ENCODE measurements around the gene LIPK. TPM values are rescaled to one million over a fixed set of nuclear protein-coding genes. Genes with fewer than 3 reads are reported as not detected.
A peak's percentile ranks its signal among the peaks of the same experiment; 100 is the strongest.

The LIPK gene
- total and polyA plus RNA-seq, 4 donors = not detected

GRCh38 chr10:88791924-88792323, 85.9 kb downstream of the LIPK start:
- no peak overlapping the region for H3K9ac ChIP-seq (ENCODE audit: low read depth in 1 of 2, low read length in 2 of 2)
- no peaks in the 10 kb centered on the region for H3K36me3 ChIP-seq (ENCODE audit: control insufficient read depth in 4 of 4, insufficient read depth in 3 of 4, low read depth in 1 of 4, low read length in 3 of 4)
- H3K4me3 ChIP-seq (ENCODE audit: low read depth in 1 of 3, low read length in 3 of 3) = no peak overlapping the region
- 55% methylated on average over 2 of the region's 2 CpGs for WGBS
- no peaks in the 10 kb centered on the region for H3K9me3 ChIP-seq (ENCODE audit: control insufficient read depth in 4 of 4, low read length in 3 of 4)
- DNase-seq (ENCODE audit: low spot score) = no peak
- no peaks in the 10 kb centered on the region for H3K27me3 ChIP-seq (ENCODE audit: control insufficient read depth in 4 of 4, insufficient read depth in 4 of 4, low read length in 3 of 4)
- TF ChIP-seq RAD21 (IDR thresholded peaks at IDR 0.05) = peak; percentile 69 to 80
- no peak for TF ChIP-seq NR2F2 (IDR thresholded peaks at IDR 0.05)
- TF ChIP-seq, protein P1, sequence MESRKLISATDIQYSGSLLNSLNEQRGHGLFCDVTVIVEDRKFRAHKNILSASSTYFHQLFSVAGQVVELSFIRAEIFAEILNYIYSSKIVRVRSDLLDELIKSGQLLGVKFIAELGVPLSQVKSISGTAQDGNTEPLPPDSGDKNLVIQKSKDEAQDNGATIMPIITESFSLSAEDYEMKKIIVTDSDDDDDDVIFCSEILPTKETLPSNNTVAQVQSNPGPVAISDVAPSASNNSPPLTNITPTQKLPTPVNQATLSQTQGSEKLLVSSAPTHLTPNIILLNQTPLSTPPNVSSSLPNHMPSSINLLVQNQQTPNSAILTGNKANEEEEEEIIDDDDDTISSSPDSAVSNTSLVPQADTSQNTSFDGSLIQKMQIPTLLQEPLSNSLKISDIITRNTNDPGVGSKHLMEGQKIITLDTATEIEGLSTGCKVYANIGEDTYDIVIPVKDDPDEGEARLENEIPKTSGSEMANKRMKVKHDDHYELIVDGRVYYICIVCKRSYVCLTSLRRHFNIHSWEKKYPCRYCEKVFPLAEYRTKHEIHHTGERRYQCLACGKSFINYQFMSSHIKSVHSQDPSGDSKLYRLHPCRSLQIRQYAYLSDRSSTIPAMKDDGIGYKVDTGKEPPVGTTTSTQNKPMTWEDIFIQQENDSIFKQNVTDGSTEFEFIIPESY (IDR thresholded peaks at IDR 0.05) = no peak
- TF ChIP-seq REST (IDR thresholded peaks at IDR 0.05) = no peak
- TF ChIP-seq, protein P2, sequence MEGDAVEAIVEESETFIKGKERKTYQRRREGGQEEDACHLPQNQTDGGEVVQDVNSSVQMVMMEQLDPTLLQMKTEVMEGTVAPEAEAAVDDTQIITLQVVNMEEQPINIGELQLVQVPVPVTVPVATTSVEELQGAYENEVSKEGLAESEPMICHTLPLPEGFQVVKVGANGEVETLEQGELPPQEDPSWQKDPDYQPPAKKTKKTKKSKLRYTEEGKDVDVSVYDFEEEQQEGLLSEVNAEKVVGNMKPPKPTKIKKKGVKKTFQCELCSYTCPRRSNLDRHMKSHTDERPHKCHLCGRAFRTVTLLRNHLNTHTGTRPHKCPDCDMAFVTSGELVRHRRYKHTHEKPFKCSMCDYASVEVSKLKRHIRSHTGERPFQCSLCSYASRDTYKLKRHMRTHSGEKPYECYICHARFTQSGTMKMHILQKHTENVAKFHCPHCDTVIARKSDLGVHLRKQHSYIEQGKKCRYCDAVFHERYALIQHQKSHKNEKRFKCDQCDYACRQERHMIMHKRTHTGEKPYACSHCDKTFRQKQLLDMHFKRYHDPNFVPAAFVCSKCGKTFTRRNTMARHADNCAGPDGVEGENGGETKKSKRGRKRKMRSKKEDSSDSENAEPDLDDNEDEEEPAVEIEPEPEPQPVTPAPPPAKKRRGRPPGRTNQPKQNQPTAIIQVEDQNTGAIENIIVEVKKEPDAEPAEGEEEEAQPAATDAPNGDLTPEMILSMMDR (IDR thresholded peaks at IDR 0.05; ENCODE audit: low read depth, low read length, missing input control) = peak; percentile 46
- TF ChIP-seq HNF4A (conservative IDR thresholded peaks at IDR 0.05) = peak in 1 of 2 donors; percentile 12
- no peak for TF ChIP-seq GABPA (IDR thresholded peaks at IDR 0.05 in 1 of 2, conservative IDR thresholded peaks at IDR 0.05 in 1 of 2)
- no peak for TF ChIP-seq MAX (IDR thresholded peaks at IDR 0.05)
- H3K27ac ChIP-seq (ENCODE audit: low read depth in 1 of 2, low read length in 2 of 2) = no peak overlapping the region
- peaks cover 2 to 8% (median 5%) of the 10 kb centered on the region in 4 donors for H3K4me1 ChIP-seq (ENCODE audit: control insufficient read depth in 4 of 4, insufficient read depth in 4 of 4, low read length in 3 of 4)

DNA sequence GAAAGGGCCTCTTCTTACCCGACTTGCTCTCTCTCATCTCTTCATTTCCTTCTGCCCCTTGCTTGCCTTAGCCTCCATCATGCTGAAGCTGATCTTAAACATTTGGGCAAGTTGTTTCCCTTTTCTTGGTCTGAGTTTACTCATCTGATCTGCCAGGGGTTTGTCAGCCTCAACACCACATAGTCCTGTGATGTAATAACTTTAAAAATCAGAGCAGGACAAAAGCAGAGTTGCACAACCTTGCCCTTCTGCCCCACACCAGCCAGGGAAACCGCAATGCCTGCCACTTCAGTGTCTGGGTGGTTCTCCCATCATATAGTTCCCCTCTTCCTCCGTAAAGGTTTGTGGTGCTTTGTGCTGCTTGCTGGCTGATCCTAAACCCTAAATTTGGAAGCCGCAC, 86.6 kb downstream of the LIPK start:
- H3K4me3 ChIP-seq (ENCODE audit: low read depth in 1 of 3, low read length in 3 of 3) = no peak overlapping the region
- no peaks in the 10 kb centered on the region for H3K9me3 ChIP-seq (ENCODE audit: control insufficient read depth in 4 of 4, low read length in 3 of 4)
- no peaks in the 10 kb centered on the region for H3K27me3 ChIP-seq (ENCODE audit: control insufficient read depth in 4 of 4, insufficient read depth in 4 of 4, low read length in 3 of 4)
- DNase-seq (ENCODE audit: low spot score) = peak; percentile 37
- H3K36me3 ChIP-seq (ENCODE audit: control insufficient read depth in 4 of 4, insufficient read depth in 3 of 4, low read depth in 1 of 4, low read length in 3 of 4) = no peaks in the 10 kb centered on the region
- TF ChIP-seq RXRA (IDR thresholded peaks at IDR 0.05) (peak; percentile 53 to 73), RAD21 (IDR thresholded peaks at IDR 0.05) (peak; percentile 30 to 42), EGR1 (IDR thresholded peaks at IDR 0.05; ENCODE audit: low read depth in 2 of 2) (no peak), HNF4G (IDR thresholded peaks at IDR 0.05) (peak; percentile 39), ATF3 (IDR thresholded peaks at IDR 0.05) (no peak), MAX (IDR thresholded peaks at IDR 0.05) (peak; percentile 53), HNF4A (conservative IDR thresholded peaks at IDR 0.05) (peak; percentile 90 to 91), YY1 (IDR thresholded peaks at IDR 0.05) (peak; percentile 71), SP1 (IDR thresholded peaks at IDR 0.05) (peak; percentile 51), JUND (IDR thresholded peaks at IDR 0.05) (peak in 1 of 2 donors; percentile 69), REST (IDR thresholded peaks at IDR 0.05) (no peak), TAF1 (conservative IDR thresholded peaks at IDR 0.05) (no peak)
- TF ChIP-seq, protein P1 (IDR thresholded peaks at IDR 0.05) = peak; percentile 32
- 57% methylated on average over 4 of the region's 4 CpGs for WGBS
- H3K27ac ChIP-seq (ENCODE audit: low read depth in 1 of 2, low read length in 2 of 2) = no peak overlapping the region
- H3K4me1 ChIP-seq (ENCODE audit: control insufficient read depth in 4 of 4, insufficient read depth in 4 of 4, low read length in 3 of 4) = peaks cover 2 to 8% (median 5%) of the 10 kb centered on the region in 4 donors
- H3K9ac ChIP-seq (ENCODE audit: low read depth in 1 of 2, low read length in 2 of 2) = no peak overlapping the region
